Keratinocyte (primary cell): Measurements from ENCODE around the gene PDZK1. TPM values are rescaled to one million over a fixed set of nuclear protein-coding genes. Genes with fewer than 3 reads are reported as not detected.

Experiments used
- DNase-seq: peaks from one replicate; pipeline ENCODE4 v3.0.0-alpha.2; 2011; ENCODE audit warnings: low read depth, missing footprints, low spot score
- FAIRE-seq: peaks from 2 replicates; lab custom pipeline; 2011; peaks lifted over from hg19 to GRCh38; lab: Jason Lieb, UNC
- H2AFZ ChIP-seq: 2 replicates; pipeline ENCODE4 v1.6.0; 2012; ENCODE audit warnings: low read length, control low read depth, inconsistent platforms; ENCODE audit not compliant: control insufficient read depth
- H3K27ac ChIP-seq: 2 replicates; pipeline ENCODE4 v1.5.1; 2011; ENCODE audit warnings: low read length; ENCODE audit not compliant: control insufficient read depth, insufficient read depth
- H3K27me3 ChIP-seq: 3 replicates; pipeline ENCODE4 v1.6.0; 2011; ENCODE audit warnings: low read length; ENCODE audit not compliant: control insufficient read depth, insufficient read depth; ENCODE audit errors: extremely low read depth
- H3K36me3 ChIP-seq, 2 experiments: 2 replicates in 1 of 2; 3 replicates in 1 of 2; pipeline ENCODE4 v1.5.1; 2011; ENCODE audit warnings: low read length in 2 of 2, mild to moderate bottlenecking in 1 of 2; ENCODE audit not compliant: control insufficient read depth in 2 of 2, insufficient read depth in 2 of 2; ENCODE audit errors: extremely low read depth in 1 of 2
- H3K4me1 ChIP-seq: 3 replicates; pipeline ENCODE4 v1.5.1; 2011; ENCODE audit warnings: low read length; ENCODE audit not compliant: control insufficient read depth, insufficient read depth; ENCODE audit errors: extremely low read depth
- H3K4me2 ChIP-seq: 3 replicates; pipeline ENCODE4 v1.6.0; 2011; ENCODE audit warnings: low read depth, low read length; ENCODE audit not compliant: control insufficient read depth, insufficient read depth; ENCODE audit errors: extremely low read depth
- H3K4me3 ChIP-seq, 3 experiments: fragments of 200-600 bp in 1 of 3; sonication (generic) in 1 of 3; 2 replicates in 2 of 3; 3 replicates in 1 of 3; pipeline ENCODE4 v1.5.1; 2011 to 2016; ENCODE audit warnings: low read length in 3 of 3, mild to moderate bottlenecking in 3 of 3, control low read depth in 2 of 3, inconsistent platforms in 1 of 3, low read depth in 1 of 3, mixed read lengths in 1 of 3, mixed run types in 1 of 3, moderate library complexity in 1 of 3; ENCODE audit not compliant: control insufficient read depth in 2 of 3, insufficient read depth in 2 of 3; ENCODE audit errors: extremely low read depth in 1 of 3
- H3K79me2 ChIP-seq: 2 replicates; pipeline ENCODE4 v1.6.0; 2012; ENCODE audit warnings: low read length; ENCODE audit not compliant: control insufficient read depth, insufficient read depth
- H3K9ac ChIP-seq: 3 replicates; pipeline ENCODE4 v1.6.0; 2011; ENCODE audit warnings: low read length; ENCODE audit not compliant: control insufficient read depth, insufficient read depth; ENCODE audit errors: extremely low read depth
- H3K9me1 ChIP-seq: 3 replicates; pipeline ENCODE4 v1.6.0; 2011; ENCODE audit warnings: low read length; ENCODE audit not compliant: control insufficient read depth, insufficient read depth; ENCODE audit errors: extremely low read depth
- H3K9me3 ChIP-seq: 2 replicates; pipeline ENCODE4 v1.5.1; 2012; ENCODE audit warnings: low read depth, low read length; ENCODE audit not compliant: control insufficient read depth
- H4K20me1 ChIP-seq: 3 replicates; pipeline ENCODE4 v1.6.0; 2011; ENCODE audit warnings: low read length; ENCODE audit not compliant: control insufficient read depth, insufficient read depth; ENCODE audit errors: extremely low read depth
- EZH2 ChIP-seq: IDR thresholded peaks from one replicate; pipeline ENCODE4 v1.6.1; 2012; ENCODE audit warnings: inconsistent platforms, mild to moderate bottlenecking, low read length, moderate library complexity
- dilution Hi-C: fragments of 300-500 bp; cut with MboI; formaldehyde crosslinking; loops from one replicate; pipeline ENCODE4 v1.7.0; 2020; ENCODE audit warnings: low sequenced_read_pairs; ENCODE audit not compliant: extremely low pct_ligation_motif_present
- polyA plus RNA-seq, 5 experiments: library from polyadenylated mRNA; depleted of rRNA in 3 of 5; stranded (reverse) in 3 of 5; stranded (forward) in 1 of 5; unstranded in 1 of 5; fragments of >200 nt; gene quantifications; 1 replicate in 1 of 5; 2 replicates in 3 of 5; 3 replicates in 1 of 5; pipeline versions ENCODE4 v1.2.1 to v1.2.3, GENCODE V29; 2011 to 2012; ENCODE audit warnings: missing spikeins in 2 of 5, low read depth in 1 of 5, low replicate concordance in 1 of 5
- TF ChIP-seq, protein P1 (sequence below), 3 experiments: IDR thresholded peaks in 1 of 3; conservative IDR thresholded peaks in 1 of 3; optimal IDR thresholded peaks in 1 of 3; 2 replicates in 2 of 3; 3 replicates in 1 of 3; pipeline versions ENCODE3 to v1.5.1; 2011; ENCODE audit warnings: low read length in 3 of 3, mild to moderate bottlenecking in 3 of 3, moderate library complexity in 2 of 3, control low read depth in 1 of 3, inconsistent platforms in 1 of 3; ENCODE audit not compliant: insufficient read depth in 2 of 3; ENCODE audit errors: extremely low read depth in 1 of 3

PDZK1 gene
- polyA plus RNA-seq, 1 donor (not counting 4 experiments of a cell fraction or from before 2014, with no cell fraction given), result 0.21 TPM

DNA sequence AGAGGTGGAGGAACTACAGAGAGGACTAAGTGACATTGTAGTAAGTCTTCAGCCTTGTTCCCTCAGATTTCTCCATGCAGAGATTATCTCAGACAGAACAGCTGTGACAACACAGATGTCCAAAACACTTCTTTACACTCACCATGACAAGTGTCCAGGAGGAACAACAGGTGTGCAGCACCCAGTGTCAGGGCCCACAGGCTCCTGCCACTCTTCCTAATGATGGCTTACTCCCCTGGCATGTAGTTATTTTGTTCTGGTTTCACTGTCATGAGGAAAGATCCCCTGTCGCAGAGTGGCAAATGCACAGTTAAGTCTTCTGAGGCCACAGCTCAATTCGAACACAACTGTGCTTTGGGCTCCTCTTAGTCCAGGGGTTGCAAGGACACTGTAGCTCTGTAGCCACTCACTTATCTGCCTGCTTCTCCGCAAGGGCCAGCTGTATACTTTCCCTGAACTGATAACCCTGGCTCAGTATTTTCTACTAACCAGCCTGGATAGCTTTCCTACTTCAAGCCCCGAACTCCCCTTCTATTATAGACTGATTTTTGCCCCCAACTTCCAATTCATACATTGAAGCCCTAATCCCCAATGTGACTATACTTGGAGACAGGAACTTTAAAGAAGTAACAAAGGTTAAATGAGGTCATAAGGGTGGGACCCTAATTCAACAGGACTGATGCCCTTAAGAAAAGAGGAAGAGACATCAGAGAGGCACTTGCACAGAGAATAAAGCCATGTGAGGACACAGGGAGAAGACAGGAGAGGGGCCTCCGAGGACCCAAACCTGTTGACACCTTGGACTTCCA is 11.1 kb downstream of the PDZK1 start:
- Histone ChIP-seq H3K9ac (no peak overlapping the region), H3K9me1 (no peaks in the 10 kb centered on the region), H3K79me2 (no peaks in the 10 kb centered on the region), H3K27me3 (no peaks in the 10 kb centered on the region), H3K4me2 (no peak overlapping the region), H4K20me1 (no peaks in the 10 kb centered on the region), H3K4me1 (peaks cover 5% of the 10 kb centered on the region), H3K4me3 (no peak overlapping the region), H3K36me3 (no peaks in the 10 kb centered on the region), H3K9me3 (no peaks in the 10 kb centered on the region), H2AFZ (no peak overlapping the region), H3K27ac (no peak overlapping the region)
- DNase-seq (no peak), FAIRE-seq (no peak)
- TF ChIP-seq EZH2, result no peak
- TF ChIP-seq, protein P1, sequence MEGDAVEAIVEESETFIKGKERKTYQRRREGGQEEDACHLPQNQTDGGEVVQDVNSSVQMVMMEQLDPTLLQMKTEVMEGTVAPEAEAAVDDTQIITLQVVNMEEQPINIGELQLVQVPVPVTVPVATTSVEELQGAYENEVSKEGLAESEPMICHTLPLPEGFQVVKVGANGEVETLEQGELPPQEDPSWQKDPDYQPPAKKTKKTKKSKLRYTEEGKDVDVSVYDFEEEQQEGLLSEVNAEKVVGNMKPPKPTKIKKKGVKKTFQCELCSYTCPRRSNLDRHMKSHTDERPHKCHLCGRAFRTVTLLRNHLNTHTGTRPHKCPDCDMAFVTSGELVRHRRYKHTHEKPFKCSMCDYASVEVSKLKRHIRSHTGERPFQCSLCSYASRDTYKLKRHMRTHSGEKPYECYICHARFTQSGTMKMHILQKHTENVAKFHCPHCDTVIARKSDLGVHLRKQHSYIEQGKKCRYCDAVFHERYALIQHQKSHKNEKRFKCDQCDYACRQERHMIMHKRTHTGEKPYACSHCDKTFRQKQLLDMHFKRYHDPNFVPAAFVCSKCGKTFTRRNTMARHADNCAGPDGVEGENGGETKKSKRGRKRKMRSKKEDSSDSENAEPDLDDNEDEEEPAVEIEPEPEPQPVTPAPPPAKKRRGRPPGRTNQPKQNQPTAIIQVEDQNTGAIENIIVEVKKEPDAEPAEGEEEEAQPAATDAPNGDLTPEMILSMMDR (optimal IDR thresholded peaks at IDR 0.05 in 1 of 3, IDR thresholded peaks at IDR 0.05 in 1 of 3, conservative IDR thresholded peaks at IDR 0.05 in 1 of 3; ENCODE audit: extremely low read depth in 1 of 3, insufficient read depth in 2 of 3, low read length in 3 of 3), result no peak
- dilution Hi-C loops, result no loop called here

GRCh38 chr1:145692785-145693443 is 14.3 kb downstream of the PDZK1 start:
- Histone ChIP-seq H3K4me3 (no peak overlapping the region), H3K4me1 (peaks cover 23% of the 10 kb centered on the region), H3K4me2 (no peak overlapping the region), H3K9ac (no peak overlapping the region), H2AFZ (no peak overlapping the region), H3K79me2 (no peaks in the 10 kb centered on the region), H3K36me3 (no peaks in the 10 kb centered on the region), H3K27me3 (no peaks in the 10 kb centered on the region), H3K9me3 (no peaks in the 10 kb centered on the region), H3K9me1 (no peaks in the 10 kb centered on the region), H3K27ac (no peak overlapping the region), H4K20me1 (no peaks in the 10 kb centered on the region)
- DNase-seq (no peak), FAIRE-seq (no peak)
- TF ChIP-seq EZH2, result no peak
- TF ChIP-seq, protein P1 (optimal IDR thresholded peaks at IDR 0.05 in 1 of 3, IDR thresholded peaks at IDR 0.05 in 1 of 3, conservative IDR thresholded peaks at IDR 0.05 in 1 of 3; ENCODE audit: extremely low read depth in 1 of 3, insufficient read depth in 2 of 3, low read length in 3 of 3), result no peak
- dilution Hi-C loops, result no loop called here
